ENCODE data around the gene OSBPL6.

GRCh38 chr2:178225006-178225805 lies 30.9 kb downstream of the OSBPL6 start:
- TF ChIP-seq CTCF (IDR thresholded peaks at IDR 0.05) (no peak), POLR2A (IDR thresholded peaks at IDR 0.05) (no peak)

All from right lobe of liver (tissue), 4 donors.